ENCODE data around the gene RHNO1. TPM values are rescaled to one million over a fixed set of nuclear protein-coding genes. Genes with fewer than 3 reads are reported as not detected.

RHNO1 gene
- total and polyA plus RNA-seq, 2 of the 8 experiments (the other 6 are each of a cell fraction or from before 2014, with no cell fraction given), result 55.8 to 56.9 TPM

DNA sequence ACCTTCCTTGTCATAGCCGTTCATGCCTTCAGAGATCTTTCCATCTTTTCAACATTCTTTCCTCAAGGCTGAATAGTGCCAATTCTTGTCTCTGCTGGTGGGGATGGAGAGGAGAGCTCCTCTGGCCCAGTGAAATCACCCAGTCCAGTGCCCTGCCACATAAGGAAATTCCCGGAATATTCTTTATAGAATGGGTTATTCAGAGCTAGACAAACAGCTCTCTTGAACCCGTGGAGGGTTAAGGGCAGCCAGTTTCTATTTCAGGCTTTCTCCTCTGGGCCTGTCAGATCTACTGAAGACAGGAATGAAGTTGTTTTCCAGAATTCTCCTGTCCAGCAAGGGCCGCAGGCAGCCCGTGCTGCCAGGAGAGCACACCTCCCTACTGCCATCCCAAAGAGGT, 34.1 kb upstream of the RHNO1 start (continued):
- no peak for TF ChIP-seq JUND (IDR thresholded peaks at IDR 0.05; ENCODE audit: low read length)
- TF ChIP-seq, protein P1, sequence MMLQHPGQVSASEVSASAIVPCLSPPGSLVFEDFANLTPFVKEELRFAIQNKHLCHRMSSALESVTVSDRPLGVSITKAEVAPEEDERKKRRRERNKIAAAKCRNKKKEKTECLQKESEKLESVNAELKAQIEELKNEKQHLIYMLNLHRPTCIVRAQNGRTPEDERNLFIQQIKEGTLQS (IDR thresholded peaks at IDR 0.05; ENCODE audit: insufficient read depth, low read depth, low read length), result no peak
- TF ChIP-seq CBX8 (IDR thresholded peaks at IDR 0.05; ENCODE audit: borderline replicate concordance, low read depth, low read length), result no peak
